NCI-H345 treated with DMSO at 0.1 percent for 48 hours (cell line): ENCODE data around the gene GPX3.

Source experiments
- DNase-seq: peaks from one replicate; lab custom pipeline; 2025; ENCODE audit not compliant: unreplicated experiment; lab: John Stamatoyannopoulos, UW

Gene GPX3

DNA sequence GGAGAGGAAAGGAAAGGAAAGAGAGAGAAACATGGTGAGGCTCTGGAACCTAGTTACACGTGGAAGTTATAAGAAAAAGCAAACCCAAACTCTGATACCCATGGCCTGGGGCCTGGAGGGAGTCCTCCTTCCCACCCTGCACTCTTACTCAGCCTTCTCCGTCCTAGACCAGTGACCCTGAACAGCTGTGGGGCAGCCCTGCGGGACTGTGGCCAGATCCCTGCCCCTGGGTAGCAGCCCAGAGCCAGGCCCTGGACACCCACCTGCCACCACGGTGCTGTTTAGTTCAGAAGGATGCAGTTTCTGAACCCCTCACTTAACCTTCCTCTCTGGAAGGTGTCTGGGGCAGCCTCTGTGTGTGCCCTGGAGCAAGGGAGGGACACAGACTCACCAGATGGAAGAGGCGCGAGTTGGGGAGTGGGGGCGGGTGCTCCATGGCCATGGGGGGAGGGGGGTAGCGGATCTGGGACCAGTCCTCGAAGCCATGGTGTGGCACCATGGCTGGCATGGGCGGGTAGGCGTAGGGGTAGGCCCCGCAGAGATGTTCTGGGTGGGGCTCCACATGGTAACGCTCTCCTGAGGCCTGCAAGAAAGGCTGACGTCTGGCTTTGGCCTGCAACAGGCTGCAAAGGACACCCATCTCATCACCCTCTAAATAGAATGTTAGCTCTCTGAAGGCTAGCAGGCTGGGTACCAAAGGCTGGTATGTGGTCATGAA lies 13.0 kb downstream of the GPX3 start:
- DNase-seq: no peak

DNA sequence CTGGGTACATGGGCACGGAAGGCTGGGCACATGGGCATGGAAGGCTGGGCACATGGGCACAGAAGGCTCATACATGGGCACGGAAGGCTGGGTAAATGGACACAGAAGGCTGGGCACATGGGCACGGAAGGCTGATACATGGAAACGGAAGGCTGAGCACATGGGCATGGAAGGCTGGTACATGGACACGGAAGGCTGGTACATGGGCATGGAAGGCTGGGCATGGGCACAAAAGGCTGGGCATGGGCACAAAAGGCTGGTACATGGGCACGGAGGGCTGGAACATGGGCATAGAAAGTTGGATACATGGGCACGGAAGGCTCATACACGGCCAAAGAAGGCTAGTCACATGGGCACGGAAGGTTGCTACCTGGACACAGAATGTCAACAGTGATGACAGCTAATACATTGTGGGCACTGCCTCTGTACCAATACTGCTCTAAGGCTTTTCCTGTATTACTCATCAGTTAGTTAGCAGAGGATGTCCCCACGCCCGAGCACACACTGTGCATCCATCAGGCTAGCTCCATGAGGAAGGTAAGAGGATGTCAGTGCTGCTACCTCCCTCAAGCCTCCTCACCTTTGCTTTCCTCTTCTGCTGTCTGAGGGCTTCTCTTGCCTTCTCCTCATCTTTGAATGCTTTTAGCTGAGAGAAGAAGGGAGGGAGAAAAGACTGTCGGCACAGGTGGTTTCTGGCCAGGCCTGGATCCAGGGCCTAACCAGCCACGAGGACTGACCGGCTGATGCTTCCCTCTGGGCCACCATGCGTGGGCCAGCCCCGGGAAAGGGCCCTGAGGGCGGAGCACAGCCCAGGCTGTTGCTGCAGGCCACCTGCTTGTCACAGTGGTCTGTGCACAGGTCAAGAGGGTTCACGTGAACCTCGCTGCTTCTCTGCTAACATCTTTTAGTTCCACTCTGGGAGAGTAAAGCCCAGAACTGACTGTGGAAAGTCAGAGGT lies 14.3 kb downstream of the GPX3 start:
- DNase-seq: no peak

DNA sequence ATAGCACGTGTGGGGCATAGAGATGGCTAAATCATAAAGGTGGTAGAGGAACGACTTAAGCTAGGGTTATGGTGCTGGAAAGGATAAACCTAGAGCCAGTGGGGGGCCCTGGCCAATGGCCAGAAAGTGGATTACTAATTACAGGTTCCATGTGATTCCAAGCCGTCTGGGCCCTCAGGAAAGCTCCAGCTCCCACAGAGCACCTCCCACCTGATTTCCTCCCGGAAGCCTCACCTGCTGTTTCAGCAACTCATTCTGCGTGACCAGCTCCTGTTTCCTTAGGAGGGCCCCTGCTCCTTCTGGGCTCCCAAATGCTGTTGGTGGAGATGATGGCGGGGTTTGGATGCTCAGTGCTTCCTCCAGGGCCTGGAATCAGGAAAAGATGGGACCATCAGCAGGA lies 16.2 kb downstream of the GPX3 start:
- peak; percentile 35 for DNase-seq

DNA sequence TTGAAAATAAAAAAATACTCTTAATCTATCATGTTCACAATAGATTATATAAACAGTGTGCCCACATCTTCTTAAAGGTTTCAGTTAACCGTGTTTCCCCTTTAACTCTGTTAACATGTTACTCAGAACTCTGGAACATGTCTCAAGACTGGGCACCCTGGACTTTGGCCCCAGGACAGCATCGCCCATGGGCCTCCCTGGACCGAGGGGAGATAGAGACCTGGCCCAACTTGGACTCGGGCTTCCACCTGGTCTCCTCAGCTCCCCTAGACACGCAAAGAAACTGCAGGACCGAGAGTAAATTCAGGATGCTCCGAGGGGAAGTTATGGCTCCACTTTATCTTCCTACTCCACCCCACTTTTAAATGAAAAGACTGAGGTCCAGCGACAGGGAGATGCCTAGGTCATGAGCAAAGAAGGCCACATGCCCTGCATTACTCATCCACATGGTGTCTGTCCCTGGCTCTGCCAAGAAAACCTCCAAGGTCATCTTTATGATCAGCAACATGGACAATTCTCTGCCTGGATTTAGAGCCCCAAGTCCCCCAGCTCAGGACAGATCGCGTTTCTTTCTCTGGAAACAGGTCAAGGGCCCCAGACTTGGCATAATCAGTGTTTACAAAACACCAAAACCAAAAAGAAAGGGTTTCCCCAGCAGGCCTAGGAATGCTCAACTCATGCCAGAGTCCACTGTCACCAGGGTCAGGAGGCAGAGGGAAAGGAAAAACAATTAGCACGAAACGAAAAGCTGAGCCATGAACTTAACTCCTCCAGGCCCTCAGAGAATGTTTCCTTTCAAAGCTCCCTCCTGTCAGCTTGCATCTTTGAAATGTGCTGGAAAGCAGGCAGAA lies 17.4 kb downstream of the GPX3 start:
- DNase-seq: no peak

DNA sequence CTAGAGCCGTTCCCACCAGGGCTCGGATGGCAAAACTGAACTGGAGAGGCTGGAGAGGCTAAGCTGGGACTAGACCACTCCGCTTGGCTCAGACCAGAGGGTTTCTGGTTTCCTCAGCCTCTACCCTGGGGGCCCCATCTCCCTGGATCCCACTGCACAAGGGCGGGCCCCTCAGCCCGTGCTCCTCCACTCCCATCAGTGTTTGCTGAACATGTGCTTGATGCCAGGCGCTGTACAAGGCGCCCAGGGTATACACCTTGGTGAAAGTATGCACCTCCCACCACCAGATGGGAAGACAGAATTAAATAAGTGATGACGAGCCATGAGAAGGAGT lies 18.0 kb downstream of the GPX3 start:
- DNase-seq: no peak

DNA sequence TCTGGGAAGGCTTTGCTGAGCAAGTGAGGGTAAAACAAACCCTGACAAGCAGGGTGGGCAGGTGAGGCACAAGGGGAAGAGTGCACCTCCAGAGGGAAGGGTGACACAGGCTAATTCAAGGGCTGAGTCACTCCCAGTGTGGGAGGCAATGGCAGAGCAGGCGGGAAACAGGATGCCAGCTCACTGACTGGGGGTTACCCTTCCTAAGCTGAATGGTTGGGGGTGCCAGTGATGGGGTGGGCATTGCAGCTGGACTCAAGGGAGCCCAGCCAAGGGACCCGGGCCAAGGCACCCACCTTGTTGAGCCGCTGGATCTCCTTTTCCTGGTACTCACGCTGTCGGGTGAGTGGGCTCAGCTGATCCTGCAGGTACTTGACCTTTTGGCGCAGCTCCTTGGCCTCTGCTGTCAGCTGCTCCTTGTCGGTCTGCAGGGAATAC lies 18.4 kb downstream of the GPX3 start:
- no peak for DNase-seq

DNA sequence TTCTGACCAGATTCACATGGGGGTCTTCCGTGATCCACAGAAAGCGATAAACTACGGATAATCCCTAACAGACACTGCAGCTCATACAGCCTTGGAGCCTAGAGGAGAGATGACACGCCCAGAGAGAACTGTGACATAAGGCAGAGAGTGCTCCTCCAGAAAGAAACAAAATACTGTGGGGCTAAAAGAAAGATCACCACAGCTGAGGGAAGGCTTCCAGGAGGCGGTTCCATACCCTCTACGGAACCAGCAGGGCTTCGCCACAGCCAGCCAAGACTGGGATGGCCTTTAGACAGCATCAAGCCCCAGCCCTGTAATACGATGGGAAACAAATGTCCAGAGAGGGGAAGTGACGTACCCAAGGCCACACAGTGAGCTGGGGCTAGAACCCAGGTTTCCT lies 19.3 kb downstream of the GPX3 start:
- no peak for DNase-seq

DNA sequence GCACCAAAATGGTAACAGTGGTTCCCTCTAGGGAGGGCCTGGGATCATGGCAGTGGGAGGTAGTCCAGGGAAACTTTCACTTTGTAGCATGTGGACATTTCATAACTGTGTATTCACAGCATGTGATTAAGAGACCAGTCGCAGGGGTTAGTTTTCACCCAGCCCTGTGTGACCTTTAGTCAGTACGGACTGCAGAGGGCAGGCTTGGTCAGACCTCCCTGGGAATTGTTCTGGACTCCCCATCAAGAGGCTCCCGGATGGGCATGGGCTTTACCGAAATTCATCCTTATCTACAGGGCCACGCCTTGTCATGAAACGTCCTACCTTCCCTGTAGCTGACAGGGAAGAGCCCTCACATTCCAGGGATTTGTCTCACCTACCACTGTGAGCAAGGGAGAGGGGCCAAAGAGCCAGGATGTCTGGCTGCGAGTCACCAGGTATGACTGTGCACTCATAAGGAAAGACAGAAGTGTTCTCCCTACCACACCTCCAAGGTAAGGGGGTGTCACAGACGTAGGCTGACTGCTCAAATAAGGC lies 19.9 kb downstream of the GPX3 start:
- no peak for DNase-seq

DNA sequence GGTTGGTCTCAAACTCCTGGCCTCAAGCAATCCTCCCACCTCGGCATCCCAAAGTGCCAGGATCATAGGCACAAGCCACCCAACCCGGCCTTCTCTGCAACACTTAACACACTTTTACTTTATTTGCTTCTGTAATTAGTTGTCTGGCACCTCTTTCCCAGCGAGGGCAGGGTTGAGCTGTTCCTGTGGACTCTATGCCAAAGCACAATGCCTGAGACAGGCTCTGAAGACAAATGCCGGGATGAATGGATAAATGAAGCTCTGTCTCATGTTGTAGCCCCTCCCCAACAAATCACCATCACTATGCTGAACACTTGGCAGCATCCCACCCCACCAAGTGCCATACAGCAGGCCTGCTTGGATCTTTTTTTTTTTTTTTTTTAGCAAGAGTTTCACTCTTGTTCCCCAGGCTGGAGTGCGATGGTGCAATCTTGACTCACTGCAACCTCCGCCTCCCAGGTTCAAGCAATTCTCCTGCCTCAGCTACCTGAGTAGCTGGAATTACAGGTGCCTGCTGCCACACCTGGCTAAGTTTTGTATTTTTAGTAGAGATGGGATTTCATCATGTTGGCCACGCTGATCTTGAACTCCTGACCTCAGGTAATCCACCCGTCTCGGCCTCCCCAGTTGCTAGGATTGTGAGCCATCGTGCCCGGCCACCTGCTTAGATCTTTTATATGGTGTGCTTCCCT lies 21.3 kb downstream of the GPX3 start:
- no peak for DNase-seq

DNA sequence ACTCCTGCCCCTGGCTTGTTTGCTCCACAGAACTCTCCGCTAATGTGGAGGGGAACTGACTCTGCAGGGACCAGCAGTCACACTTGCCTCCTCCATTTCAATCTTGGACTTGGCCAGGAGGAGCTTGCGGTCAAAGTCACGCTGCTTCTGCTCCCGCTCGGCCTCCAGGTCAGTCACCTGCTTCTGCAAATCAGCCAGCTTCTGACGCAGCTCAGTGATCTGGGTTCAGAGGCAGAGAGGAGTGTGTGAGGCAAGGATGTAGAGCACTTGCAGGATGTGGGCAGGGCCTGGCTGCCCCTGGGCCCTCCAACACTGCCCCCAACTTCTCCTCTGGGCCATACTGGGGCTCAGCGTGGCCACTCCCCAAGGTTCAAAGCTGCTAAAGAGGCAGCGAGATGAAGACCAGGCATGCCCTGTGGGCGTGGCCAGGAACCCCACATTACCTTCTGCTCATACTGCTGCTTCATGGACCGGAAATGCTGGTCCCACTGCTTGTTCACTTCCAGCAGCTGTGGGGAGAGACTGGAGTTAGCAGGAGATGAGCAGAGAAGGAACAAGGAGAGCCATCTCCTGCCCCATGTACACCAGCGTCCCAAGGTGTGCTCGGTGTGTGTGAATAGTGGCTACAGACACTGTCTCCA lies 22.2 kb downstream of the GPX3 start:
- no peak for DNase-seq

DNA sequence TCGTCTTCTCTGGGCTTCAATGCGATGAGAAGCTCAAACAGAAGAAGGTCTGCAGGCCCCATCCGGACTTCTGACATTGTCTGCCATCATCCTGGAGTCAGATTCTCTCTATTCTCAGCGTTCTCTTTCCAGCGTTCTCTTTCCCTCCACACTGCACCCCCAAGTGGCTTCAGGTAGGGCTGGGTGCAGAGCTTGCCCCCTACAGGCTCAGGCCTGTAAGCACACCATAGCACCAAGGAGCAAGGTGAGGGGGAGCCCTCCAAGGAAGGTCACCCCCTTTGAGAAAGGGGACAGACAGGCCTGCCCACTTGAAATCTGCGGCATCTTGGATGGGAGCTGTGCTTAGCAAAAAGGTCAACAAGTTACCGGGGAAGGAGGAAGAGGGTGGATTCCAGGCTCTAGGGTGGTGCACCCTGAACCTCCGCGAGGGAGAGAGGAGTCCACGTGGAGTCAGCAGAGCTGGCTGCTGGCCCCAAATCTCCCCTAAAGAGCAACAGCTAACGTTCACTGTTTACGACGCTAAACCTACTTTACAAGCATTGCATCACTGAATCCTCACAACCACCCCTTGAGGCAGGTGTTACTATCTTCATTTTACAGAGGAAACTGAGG lies 27.5 kb downstream of the GPX3 start:
- no peak for DNase-seq

DNA sequence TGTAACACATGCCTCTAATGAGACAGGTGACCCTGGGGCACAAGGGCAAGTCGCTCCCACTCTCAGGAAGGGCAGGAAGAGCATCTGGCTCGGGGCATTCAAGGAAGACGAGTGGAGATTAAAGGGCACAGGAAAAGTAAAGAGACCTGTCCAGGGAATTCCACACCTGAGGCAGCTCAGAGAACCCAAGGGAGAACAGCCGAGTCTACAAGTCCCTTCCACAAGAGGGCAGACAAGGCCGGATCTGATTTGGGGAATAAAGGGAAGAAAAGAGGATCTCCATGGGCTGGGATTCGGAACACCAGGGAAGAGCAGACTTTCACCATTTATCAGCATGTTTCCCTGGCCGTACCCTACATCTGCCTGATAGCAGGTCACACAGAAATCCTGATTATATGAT lies 28.1 kb downstream of the GPX3 start:
- DNase-seq: no peak

DNA sequence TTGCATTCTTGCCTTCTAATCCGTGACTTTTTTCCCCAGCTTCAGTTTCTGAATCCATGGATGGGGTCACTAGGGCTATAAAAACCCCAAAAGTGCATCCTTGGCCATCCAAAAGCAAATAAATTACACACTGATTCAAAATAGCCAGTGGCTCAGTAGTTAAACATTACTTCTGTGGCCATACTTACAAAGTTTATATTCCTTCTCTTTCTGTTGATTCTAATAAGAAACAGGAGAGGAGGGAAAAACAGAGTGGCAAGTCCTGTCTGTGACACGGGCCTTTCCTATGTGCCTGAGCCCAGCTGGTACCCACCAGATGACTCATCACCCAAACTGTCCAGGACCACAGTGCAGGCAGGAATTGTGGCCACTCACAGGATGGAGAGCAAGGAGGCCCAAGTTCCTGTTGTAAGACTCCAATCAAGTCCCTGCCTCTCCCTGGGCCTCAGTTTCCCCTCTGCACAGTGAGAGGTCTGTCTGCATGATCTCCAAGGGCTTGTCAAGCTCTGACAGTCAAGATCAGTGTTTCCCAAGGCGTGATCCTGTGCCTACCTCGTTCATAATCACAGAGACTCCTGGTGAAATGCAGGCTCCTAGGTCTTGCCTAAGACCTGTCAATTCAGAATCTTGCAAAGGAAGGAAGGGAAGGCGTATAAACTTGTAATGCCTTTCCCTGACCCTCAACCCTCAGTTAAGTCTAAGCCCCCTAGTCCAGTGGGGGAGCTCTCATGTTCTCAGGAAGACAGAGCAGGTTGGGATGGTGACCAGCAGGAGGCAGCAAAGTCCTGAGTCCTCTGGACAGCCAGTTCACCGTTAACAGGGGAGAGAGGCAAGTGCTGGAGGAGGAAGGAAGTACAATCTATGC lies 30.9 kb downstream of the GPX3 start:
- peak; percentile 19 for DNase-seq

DNA sequence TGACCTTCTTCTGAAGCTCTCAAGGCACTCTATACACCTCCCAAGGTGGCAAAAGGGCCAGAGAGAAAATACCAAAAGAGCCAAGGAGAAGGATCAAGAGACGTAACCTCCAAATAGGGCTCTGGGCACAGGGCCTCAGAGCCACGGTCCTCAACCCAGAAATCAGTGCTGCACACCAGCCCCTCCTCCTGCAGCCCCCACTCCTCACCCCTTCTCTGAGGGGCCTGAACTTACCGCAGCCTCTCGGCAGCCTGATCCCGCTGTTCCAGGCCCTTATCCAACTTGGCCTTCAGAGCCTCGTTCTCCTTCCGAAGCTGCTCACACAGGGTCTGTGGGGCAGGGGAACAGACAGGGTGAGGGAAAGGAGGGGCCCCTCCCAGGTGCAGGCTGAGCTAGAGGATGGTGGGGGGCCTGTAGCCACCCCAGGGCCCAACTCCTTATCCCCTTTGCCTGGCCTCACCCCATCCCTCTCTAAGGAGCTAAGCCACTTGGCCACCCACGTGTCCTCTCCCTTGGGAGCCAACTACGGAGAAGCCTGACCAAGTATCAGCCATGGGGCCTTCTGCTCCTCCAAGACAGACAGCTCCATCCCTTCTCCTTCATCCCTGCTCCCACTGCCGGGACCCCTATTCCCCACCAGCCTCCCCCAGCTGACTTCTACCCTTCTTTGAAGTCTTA lies 31.7 kb downstream of the GPX3 start:
- DNase-seq: no peak

DNA sequence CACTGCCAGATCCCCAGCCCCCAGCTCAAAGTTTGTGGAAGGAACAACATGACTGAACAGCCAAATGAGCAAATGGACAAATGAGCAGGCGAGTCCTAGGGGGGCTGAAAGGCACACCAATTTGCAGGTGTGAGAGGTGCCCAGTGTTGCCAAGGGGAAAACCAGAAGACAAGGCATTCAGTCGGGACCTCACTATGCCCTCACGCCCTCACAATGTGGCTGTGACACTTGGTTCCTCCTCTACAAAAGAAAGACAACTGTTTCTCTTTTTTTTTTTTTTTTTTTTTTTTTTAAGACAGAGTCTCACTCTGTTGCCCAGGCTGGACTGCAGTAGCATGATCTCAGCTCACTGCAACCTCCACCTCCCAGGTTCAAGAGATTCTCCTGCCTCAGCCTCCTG lies 32.4 kb downstream of the GPX3 start:
- DNase-seq: no peak

DNA sequence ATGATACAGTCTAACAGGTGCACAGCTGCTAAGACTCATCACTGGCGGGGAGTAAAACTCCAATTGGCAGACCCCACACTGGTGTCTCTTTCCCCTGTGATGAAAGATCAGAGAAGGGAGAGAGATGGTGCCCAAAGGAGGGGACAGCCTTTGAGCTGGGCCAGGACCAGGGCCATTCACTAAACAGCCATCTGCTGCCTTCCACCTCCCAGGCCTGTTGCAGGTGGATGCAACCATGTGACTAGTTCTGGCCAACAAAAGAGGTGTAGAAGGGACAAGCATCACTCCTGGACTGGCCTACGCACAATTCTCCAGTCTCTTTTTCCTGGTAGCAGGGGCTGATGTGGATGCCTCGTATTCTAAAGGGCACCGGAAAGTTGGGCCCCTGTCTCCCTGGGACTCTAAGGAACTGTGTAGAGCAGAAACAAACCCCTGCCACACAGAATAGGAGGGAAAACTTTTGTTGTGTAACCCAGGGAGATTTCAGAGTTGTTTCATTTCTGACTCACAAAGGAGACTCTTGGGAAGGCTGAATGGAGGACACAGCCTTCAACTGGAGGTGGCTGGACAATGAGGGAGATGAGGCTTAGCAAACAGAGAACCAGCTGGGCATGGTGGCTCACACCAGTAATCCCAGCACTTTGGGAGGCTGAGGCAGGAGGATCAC lies 33.5 kb downstream of the GPX3 start:
- no peak for DNase-seq

DNA sequence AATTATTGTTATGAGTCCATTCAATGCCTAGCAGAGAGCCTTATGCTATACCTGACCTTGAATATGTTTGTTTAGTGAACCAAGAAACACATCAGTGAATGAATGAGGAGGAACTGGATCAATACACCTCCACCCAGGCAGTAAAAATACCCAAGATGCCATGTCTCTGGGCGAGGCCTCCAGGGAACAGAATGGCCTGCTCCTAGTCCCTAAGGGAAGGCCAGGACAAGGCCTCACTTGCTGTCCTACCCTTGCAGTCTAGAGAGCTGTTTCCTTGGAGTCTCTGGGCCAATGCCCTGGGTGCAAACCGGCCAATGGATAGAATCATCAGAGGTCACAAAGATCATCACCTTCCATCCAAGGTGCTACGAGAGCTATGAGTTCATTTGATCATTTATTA lies 34.3 kb downstream of the GPX3 start:
- no peak for DNase-seq

DNA sequence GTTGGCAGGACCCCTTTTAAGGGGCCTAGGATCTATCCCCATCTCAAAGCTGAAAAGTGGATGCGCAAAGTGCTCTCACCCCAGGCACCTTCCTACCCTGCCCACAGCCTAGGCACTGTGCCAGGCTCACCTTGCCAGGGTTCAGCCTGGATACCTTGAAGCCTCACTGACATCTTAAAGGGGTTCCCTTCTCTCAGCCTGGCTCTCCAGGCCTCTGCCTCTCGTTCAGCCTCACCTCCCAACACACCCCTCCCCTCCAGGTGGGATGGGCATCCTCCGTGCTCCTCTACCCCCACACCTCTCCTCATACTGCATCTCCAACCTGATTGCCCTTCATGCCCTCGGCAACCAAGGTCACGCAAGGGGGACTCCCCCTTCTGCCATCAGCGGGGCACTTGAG lies 34.9 kb downstream of the GPX3 start:
- no peak for DNase-seq
